IPS DF 6.9 (cell line): ENCODE measurements around the gene GAGE12C.
"Not testable (repeated sequence)": the region's sequence is repeated elsewhere in the genome, so short reads cannot be mapped to it uniquely, and the experiment has no call there.

Experiments
- DNase-seq: peaks from one replicate; pipeline ENCODE4 v3.0.0-alpha.2; 2013; ENCODE audit warnings: low read depth, low spot score
- H3K27ac ChIP-seq: one replicate; pipeline ENCODE4 v1.5.1; 2013; ENCODE audit warnings: low read length, control low read depth
- H3K27me3 ChIP-seq: 2 replicates; pipeline ENCODE4 v1.6.1; 2013; ENCODE audit warnings: mild to moderate bottlenecking, low read length; ENCODE audit not compliant: control insufficient read depth, insufficient read depth
- H3K36me3 ChIP-seq: 2 replicates; pipeline ENCODE4 v1.6.1; 2013; ENCODE audit warnings: low read length; ENCODE audit not compliant: control insufficient read depth, insufficient read depth
- H3K4me1 ChIP-seq: 2 replicates; pipeline ENCODE4 v1.6.1; 2013; ENCODE audit warnings: low read length; ENCODE audit not compliant: control insufficient read depth, insufficient read depth
- H3K4me3 ChIP-seq: 2 replicates; pipeline ENCODE4 v1.5.1; 2013; ENCODE audit warnings: mild to moderate bottlenecking, low read length
- H3K9me3 ChIP-seq: 2 replicates; pipeline ENCODE4 v1.6.1; 2013; ENCODE audit warnings: low read length, inconsistent platforms; ENCODE audit not compliant: control insufficient read depth, insufficient read depth
- WGBS: extraction: QIAGEN DNeasy Blood & Tissue Kit; methylation state at CpG from one replicate; pipeline ENCODE4 v1.1.7; 2013; ENCODE audit warnings: mixed read lengths, missing lambda C conversion rate; ENCODE audit not compliant: insufficient read length, insufficient coverage; 5-methylcytosine and 5-hydroxymethylcytosine counted together

Gene GAGE12C, protein sequence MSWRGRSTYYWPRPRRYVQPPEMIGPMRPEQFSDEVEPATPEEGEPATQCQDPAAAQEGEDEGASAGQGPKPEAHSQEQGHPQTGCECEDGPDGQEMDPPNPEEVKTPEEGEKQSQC

GRCh38 chrX:49531877-49532276, at the start of gene GAGE12C:
GAGE12C (plus strand) TSS chrX:49532177; CDS start chrX:49533332, 1,155 bp downstream.
- not testable (repeated sequence) for H3K27ac ChIP-seq, H3K4me1 ChIP-seq, H3K9me3 ChIP-seq, H3K27me3 ChIP-seq, H3K36me3 ChIP-seq, DNase-seq, H3K4me3 ChIP-seq
- no CpG with 5 or more reads among the region's 16 CpGs for WGBS

DNA sequence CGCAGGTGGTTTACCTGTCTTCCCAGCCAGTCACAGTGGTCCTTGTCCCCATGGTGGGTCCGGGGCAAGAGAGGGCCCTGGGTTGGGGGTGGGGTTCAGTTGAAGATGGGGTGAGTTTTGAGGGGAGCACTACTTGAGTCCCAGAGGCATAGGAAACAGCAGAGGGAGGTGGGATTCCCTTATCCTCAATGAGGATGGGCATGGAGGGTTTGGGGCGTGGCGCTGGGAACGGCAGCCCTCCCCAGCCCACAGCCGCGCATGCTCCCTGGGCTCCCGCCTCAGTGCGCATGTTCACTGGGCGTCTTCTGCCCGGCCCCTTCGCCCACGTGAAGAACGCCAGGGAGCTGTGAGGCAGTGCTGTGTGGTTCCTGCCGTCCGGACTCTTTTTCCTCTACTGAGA, 9.5 kb downstream of the GAGE12C start, which contains the start of gene GAGE12D:
Gene GAGE12D (plus strand): TSS at position 301 of the 400 bp plus-strand sequence. CDS start 1,155 bp downstream, outside the sequence.
- not testable (repeated sequence) for H3K36me3 ChIP-seq, H3K4me3 ChIP-seq, H3K27me3 ChIP-seq, H3K4me1 ChIP-seq, DNase-seq, H3K27ac ChIP-seq, H3K9me3 ChIP-seq
- no CpG with 5 or more reads among the region's 16 CpGs for WGBS

DNA sequence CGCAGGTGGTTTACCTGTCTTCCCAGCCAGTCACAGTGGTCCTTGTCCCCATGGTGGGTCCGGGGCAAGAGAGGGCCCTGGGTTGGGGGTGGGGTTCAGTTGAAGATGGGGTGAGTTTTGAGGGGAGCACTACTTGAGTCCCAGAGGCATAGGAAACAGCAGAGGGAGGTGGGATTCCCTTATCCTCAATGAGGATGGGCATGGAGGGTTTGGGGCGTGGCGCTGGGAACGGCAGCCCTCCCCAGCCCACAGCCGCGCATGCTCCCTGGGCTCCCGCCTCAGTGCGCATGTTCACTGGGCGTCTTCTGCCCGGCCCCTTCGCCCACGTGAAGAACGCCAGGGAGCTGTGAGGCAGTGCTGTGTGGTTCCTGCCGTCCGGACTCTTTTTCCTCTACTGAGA, 19.0 kb downstream of the GAGE12C start, which contains the start of gene GAGE12E:
Gene GAGE12E (plus strand): TSS at position 301 of the 400 bp plus-strand sequence. CDS start 1,155 bp downstream, outside the sequence.
- not testable (repeated sequence) for H3K36me3 ChIP-seq, H3K4me1 ChIP-seq, DNase-seq, H3K27me3 ChIP-seq, H3K9me3 ChIP-seq, H3K27ac ChIP-seq, H3K4me3 ChIP-seq
- WGBS: no CpG with 5 or more reads among the region's 16 CpGs

GRCh38 chrX:49560542-49560941, 28.6 kb downstream of the GAGE12C start, which contains the start of gene GAGE12F:
GAGE12F (plus strand) TSS chrX:49560842; CDS start chrX:49561997, 1,155 bp downstream.
- DNase-seq: not testable (repeated sequence)
- no CpG with 5 or more reads among the region's 16 CpGs for WGBS

GRCh38 chrX:49568728-49569127, 36.8 kb downstream of the GAGE12C start:
- WGBS: no CpG with 5 or more reads among the region's 11 CpGs
- H3K27ac ChIP-seq, H3K9me3 ChIP-seq, H3K4me3 ChIP-seq, H3K27me3 ChIP-seq, DNase-seq, H3K4me1 ChIP-seq, H3K36me3 ChIP-seq: not testable (repeated sequence)

More at GRCh38 chrX:49560542-49560941, 28.6 kb downstream of the GAGE12C start, which contains the start of gene GAGE12F:
- not testable (repeated sequence) for H3K4me1 ChIP-seq, H3K9me3 ChIP-seq, H3K27ac ChIP-seq, H3K4me3 ChIP-seq, H3K36me3 ChIP-seq, H3K27me3 ChIP-seq

- H3K27me3 ChIP-seq, H3K9me3 ChIP-seq, H3K36me3 ChIP-seq, H3K4me1 ChIP-seq, H3K4me3 ChIP-seq, DNase-seq, H3K27ac ChIP-seq: not testable (repeated sequence)
- WGBS: no CpG with 5 or more reads among the region's 13 CpGs
Measured at GRCh38 chrX:49569152-49569551, 37.2 kb downstream of the GAGE12C start.

DNA sequence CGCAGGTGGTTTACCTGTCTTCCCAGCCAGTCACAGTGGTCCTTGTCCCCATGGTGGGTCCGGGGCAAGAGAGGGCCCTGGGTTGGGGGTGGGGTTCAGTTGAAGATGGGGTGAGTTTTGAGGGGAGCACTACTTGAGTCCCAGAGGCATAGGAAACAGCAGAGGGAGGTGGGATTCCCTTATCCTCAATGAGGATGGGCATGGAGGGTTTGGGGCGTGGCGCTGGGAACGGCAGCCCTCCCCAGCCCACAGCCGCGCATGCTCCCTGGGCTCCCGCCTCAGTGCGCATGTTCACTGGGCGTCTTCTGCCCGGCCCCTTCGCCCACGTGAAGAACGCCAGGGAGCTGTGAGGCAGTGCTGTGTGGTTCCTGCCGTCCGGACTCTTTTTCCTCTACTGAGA, 38.1 kb downstream of the GAGE12C start, which contains the start of gene GAGE12G:
Gene GAGE12G (plus strand): TSS at position 301 of the 400 bp plus-strand sequence. CDS start 1,155 bp downstream, outside the sequence.
- not testable (repeated sequence) for H3K27me3 ChIP-seq, H3K4me1 ChIP-seq, H3K4me3 ChIP-seq, DNase-seq, H3K36me3 ChIP-seq, H3K9me3 ChIP-seq, H3K27ac ChIP-seq
- WGBS: no CpG with 5 or more reads among the region's 16 CpGs

- WGBS: no CpG with 5 or more reads among the region's 16 CpGs
- not testable (repeated sequence) for H3K4me3 ChIP-seq, DNase-seq, H3K27me3 ChIP-seq, H3K9me3 ChIP-seq, H3K27ac ChIP-seq, H3K4me1 ChIP-seq, H3K36me3 ChIP-seq
Measured at GRCh38 chrX:49579649-49580048, 47.7 kb downstream of the GAGE12C start, which contains the start of gene GAGE12H. GAGE12H (plus strand) TSS chrX:49579949; CDS start chrX:49581104, 1,155 bp downstream.
